BE2C (cell line): ENCODE results near the gene SPCS2.

ENCODE experiments used
- DNase-seq: peaks from one replicate; pipeline ENCODE4 v3.0.0-alpha.2; 2020
- H3K27me3 ChIP-seq: fragments of 250-450 bp; sonication (Bioruptor Pico); 2 replicates; pipeline ENCODE4 v1.5.1; 2020; ENCODE audit warnings: mild to moderate bottlenecking
- H3K36me3 ChIP-seq: fragments of 250-450 bp; sonication (Bioruptor Pico); 2 replicates; pipeline ENCODE4 v1.5.1; 2020; ENCODE audit warnings: mild to moderate bottlenecking
- H3K4me1 ChIP-seq: fragments of 250-450 bp; sonication (Bioruptor Pico); 2 replicates; pipeline ENCODE4 v1.5.1; 2020
- H3K4me3 ChIP-seq: 2 replicates; pipeline ENCODE4 v1.5.1; 2011; ENCODE audit warnings: low read depth, low read length
- H3K9me3 ChIP-seq: fragments of 250-450 bp; sonication (Bioruptor Pico); 2 replicates; pipeline ENCODE4 v1.5.1; 2020
- CTCF ChIP-seq: IDR thresholded peaks from 2 replicates; pipeline ENCODE4 v1.5.1; 2012; ENCODE audit warnings: mild to moderate bottlenecking, low read depth, low read length

The SPCS2 gene

GRCh38 chr11:75022759-75023396 is 73.8 kb downstream of the SPCS2 start:
- Histone ChIP-seq H3K27me3 (no peaks in the 10 kb centered on the region), H3K4me1 (peaks cover 37% of the 10 kb centered on the region), H3K9me3 (no peaks in the 10 kb centered on the region), H3K4me3 (no peak overlapping the region), H3K36me3 (no peaks in the 10 kb centered on the region)
- peak; percentile 88 for DNase-seq
- TF ChIP-seq CTCF, result peak; percentile 99

- TF ChIP-seq CTCF, result no peak
Observed at GRCh38 chr11:75023446-75024067, 74.5 kb downstream of the SPCS2 start.

GRCh38 chr11:75024068-75024449 is 75.0 kb downstream of the SPCS2 start:
- no peak for DNase-seq
- no peaks in the 10 kb centered on the region for H3K27me3 ChIP-seq
- no peak for TF ChIP-seq CTCF
- peaks cover 49% of the 10 kb centered on the region for H3K4me1 ChIP-seq
- H3K9me3 ChIP-seq, result no peaks in the 10 kb centered on the region
- H3K36me3 ChIP-seq, result no peaks in the 10 kb centered on the region
- H3K4me3 ChIP-seq, result no peak overlapping the region

More at GRCh38 chr11:75023446-75024067, 74.5 kb downstream of the SPCS2 start:
- no peak for DNase-seq
- H3K36me3 ChIP-seq, result no peaks in the 10 kb centered on the region
- H3K27me3 ChIP-seq, result no peaks in the 10 kb centered on the region
- H3K9me3 ChIP-seq, result no peaks in the 10 kb centered on the region
- H3K4me1 ChIP-seq, result peaks cover 44% of the 10 kb centered on the region
- H3K4me3 ChIP-seq, result no peak overlapping the region

- peaks cover 56% of the 10 kb centered on the region for H3K4me1 ChIP-seq
- H3K27me3 ChIP-seq, result no peaks in the 10 kb centered on the region
- TF ChIP-seq CTCF, result no peak
- no peaks in the 10 kb centered on the region for H3K36me3 ChIP-seq
- DNase-seq, result peak; percentile 74
- H3K9me3 ChIP-seq, result no peaks in the 10 kb centered on the region
- H3K4me3 ChIP-seq, result no peak overlapping the region
Observed at GRCh38 chr11:75024764-75025211, 75.7 kb downstream of the SPCS2 start.

GRCh38 chr11:75025561-75025960 is 76.5 kb downstream of the SPCS2 start:
- Histone ChIP-seq H3K4me3 (no peak overlapping the region), H3K27me3 (no peaks in the 10 kb centered on the region), H3K9me3 (no peaks in the 10 kb centered on the region), H3K4me1 (peaks cover 62% of the 10 kb centered on the region), H3K36me3 (no peaks in the 10 kb centered on the region)
- no peak for DNase-seq
- no peak for TF ChIP-seq CTCF

- Histone ChIP-seq H3K36me3 (no peaks in the 10 kb centered on the region), H3K9me3 (no peaks in the 10 kb centered on the region), H3K27me3 (no peaks in the 10 kb centered on the region), H3K4me1 (peaks cover 77% of the 10 kb centered on the region), H3K4me3 (no peak overlapping the region; the same call in 1 of the 2 replicates)
- no peak for TF ChIP-seq CTCF
- DNase-seq, result no peak
Observed at GRCh38 chr11:75028321-75028720, 79.3 kb downstream of the SPCS2 start.
